HG02870 (cell line): ENCODE results near the gene CHAD.
"Not testable (repeated sequence)": the region's sequence is repeated elsewhere in the genome, so short reads cannot be mapped to it uniquely, and the experiment has no call there.

Source experiments
- ATAC-seq: cut with Tn5 transposase; IDR thresholded peaks from one replicate; pipeline ENCODE4 v1.9.1; 2021; ENCODE audit warnings: mild to moderate bottlenecking, moderate library complexity; ENCODE audit not compliant: unreplicated experiment

CHAD gene

DNA sequence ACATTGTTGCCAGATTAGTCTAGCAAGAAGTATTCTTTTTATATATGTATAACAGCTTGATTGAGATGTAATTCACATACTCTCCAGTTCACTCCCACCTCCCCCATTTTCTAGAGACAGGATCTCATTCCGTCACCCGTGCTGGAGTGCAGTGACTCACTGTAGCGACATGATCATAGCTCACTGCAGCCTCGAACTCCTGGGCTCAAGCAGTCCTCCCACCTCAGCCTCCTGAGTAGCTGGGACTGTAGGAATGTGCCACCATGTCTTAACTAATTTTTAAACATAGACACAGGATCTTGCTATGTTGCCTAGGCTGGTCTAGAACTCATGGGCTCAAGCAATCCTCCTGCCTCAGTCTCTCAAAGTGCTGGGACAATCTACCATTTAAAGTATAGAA, 6.7 kb upstream of the CHAD start:
- no peak for ATAC-seq

- no peak for ATAC-seq
These were observed 5.8 kb upstream of the CHAD start for GRCh38 chr17:50474523-50474922.

DNA sequence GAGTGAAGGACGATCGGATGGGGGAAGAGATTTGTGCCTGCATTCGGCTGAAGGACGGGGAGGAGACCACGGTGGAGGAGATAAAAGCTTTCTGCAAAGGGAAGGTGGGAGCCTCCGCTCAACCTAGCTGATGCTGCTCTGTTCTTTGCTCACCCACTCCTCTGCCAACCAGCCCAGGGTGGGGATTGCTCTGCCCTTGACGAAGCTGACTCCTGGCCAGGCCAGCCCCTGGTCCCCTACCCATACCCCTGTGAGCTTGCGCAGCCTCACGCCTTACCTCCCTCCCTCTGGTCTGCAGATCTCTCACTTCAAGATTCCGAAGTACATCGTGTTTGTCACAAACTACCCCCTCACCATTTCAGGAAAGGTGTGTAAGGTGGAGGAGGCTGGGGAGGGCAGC, 5.2 kb upstream of the CHAD start:
- no peak for ATAC-seq

DNA sequence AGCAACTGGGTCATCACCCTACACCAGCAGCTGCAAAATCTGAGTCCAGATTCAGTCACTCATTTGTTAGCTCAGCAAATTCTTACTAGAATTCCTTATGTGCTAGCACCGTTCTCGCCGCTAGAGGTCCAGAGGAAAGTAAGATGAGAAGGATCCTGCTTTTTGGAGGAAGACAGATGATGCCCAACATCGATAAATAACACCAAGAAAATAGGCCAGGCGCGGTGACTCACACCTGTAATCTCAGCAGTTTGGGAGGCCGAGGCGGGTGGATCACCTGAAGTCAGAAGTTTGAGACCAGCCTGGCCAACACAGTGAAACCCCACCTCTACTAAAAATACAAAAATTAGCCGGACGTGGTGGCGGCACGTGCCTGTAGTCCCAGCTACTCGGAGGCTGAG, 4.1 kb upstream of the CHAD start:
- ATAC-seq, result not testable (repeated sequence)

DNA sequence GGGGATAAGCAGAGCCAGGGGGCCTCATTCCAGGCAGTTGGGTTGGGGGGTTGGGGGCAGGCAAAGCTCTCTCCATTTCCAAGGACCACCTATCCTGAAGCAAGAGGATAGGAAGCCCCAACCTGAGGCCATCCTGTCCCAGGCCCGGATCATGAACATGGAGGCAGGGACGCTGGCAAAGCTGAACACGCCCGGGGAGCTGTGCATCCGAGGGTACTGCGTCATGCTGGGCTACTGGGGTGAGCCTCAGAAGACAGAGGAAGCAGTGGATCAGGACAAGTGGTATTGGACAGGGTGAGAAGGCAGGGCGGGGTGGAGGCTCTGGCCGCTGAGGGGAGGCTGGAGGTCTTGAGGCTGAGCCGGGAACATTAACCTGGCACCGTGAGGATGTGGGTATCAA, 3.6 kb upstream of the CHAD start:
- no peak for ATAC-seq

GRCh38 chr17:50471009-50471905, 2.6 kb upstream of the CHAD start:
- no peak for ATAC-seq

DNA sequence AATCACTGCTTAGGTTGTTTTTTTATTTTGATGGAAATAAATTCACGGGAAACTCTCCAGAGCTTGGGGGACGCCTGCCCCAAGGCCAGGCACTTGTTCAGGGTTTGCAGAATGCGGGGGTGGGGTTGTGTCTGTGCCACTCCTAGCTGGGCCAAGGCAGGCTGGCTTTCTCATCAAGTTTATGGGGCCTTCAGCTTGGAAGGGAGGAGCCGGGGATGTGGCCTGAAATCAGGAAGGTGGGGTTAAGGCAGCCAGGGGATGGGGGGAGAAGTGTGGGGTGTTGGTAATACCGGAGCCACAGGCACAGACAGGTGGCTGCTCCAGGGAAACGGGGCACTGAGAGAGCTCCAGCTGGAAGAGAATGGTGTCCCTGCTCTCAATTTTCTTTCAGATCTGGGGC, 1.7 kb upstream of the CHAD start:
- no peak for ATAC-seq

- no peak for ATAC-seq
These were observed 1.1 kb upstream of the CHAD start for GRCh38 chr17:50469671-50470305.

- no peak for ATAC-seq
These were observed 527 bp upstream of the CHAD start for GRCh38 chr17:50469208-50469605.

- ATAC-seq, result no peak
These were observed 801 bp downstream of the CHAD start for GRCh38 chr17:50467855-50468303.

GRCh38 chr17:50467114-50467854, 1.4 kb downstream of the CHAD start:
- ATAC-seq, result no peak

DNA sequence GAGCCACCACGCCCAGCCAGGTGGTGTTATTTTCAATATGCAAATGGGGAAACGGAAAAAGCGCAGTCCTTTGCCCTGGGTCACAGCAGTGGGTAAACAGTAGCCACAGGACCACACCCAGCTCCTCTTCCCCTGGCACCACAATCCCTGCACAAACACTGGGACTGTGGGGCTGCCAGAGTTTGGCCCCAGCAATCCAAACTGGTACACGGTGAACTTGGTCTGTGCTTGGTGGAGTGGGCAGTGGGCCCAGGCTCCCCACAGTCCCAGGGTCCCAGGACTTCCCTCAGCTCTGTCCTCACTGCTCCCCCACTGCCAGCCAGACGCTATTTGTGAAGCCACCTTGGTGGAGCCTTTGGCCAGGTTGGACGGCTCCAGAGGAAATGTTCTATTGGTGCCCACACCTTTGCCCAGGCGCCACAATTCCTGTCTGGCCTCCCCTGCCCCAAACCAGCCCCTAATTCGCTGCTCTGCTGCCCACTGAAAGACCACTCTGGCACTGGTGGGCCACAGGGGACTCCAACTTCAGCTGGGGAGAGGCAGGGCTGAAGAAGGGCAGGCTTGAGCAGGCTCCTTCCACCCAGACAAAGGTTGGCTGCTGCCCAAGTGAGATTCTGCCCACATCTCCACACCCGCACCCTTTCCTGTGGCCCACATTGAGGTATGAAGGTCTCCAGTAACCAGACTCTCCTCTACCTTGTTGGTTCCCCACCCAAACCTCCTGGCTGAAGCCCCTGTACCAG, 2.1 kb downstream of the CHAD start:
- no peak for ATAC-seq

- ATAC-seq, result no peak
These were observed 3.0 kb downstream of the CHAD start for GRCh38 chr17:50465635-50466034.

- no peak for ATAC-seq
These were observed 3.5 kb downstream of the CHAD start for GRCh38 chr17:50465171-50465570.

GRCh38 chr17:50464736-50465135, 3.9 kb downstream of the CHAD start:
- ATAC-seq, result no peak

GRCh38 chr17:50464121-50464520, 4.6 kb downstream of the CHAD start:
- ATAC-seq, result no peak

GRCh38 chr17:50462446-50462845, 6.2 kb downstream of the CHAD start:
- ATAC-seq, result no peak

GRCh38 chr17:50461550-50462132, 7.0 kb downstream of the CHAD start:
- no peak for ATAC-seq

GRCh38 chr17:50460831-50461526, 7.7 kb downstream of the CHAD start:
- ATAC-seq, result no peak

DNA sequence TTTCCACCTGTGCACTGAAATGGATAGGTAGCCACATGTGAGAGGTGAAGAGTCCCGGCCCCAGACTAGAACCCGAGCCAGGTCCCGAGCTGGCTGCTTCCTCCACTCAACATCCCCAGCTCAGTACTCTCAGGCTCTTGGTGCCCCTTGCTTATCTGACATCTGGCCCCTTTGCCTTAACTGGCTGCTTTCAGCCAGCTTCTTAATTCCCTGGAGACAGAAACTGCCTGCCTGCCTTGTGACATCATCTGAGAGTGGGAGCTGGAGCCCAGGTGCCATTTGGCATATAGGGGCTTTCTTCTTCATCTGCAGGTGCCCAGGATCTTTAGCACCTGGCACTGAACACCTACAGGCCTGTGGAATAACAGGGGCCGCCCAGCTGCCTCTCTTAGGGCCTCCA, 8.9 kb downstream of the CHAD start:
- ATAC-seq, result no peak
